Measurements from ENCODE around the gene TANC1. TPM values are rescaled to one million over a fixed set of nuclear protein-coding genes. Genes with fewer than 3 reads are reported as not detected.
A peak's percentile ranks its signal among the peaks of the same experiment; 100 is the strongest.

TANC1 gene
- total RNA-seq, 1 donor: 74.7 TPM

GRCh38 chr2:159163930-159164329 lies 195.5 kb downstream of the TANC1 start:
- no peak overlapping the region for H3K4me3 ChIP-seq (ENCODE audit: low read depth, low read length)
- DNase-seq (ENCODE audit: low read depth): no peak
- no peak for TF ChIP-seq CTCF (IDR thresholded peaks at IDR 0.05; ENCODE audit: insufficient read depth, low read depth, low read length)

- DNase-seq (ENCODE audit: low read depth): peak; percentile 32
- no peak overlapping the region for H3K4me3 ChIP-seq (ENCODE audit: low read depth, low read length)
- no peak for TF ChIP-seq CTCF (IDR thresholded peaks at IDR 0.05; ENCODE audit: insufficient read depth, low read depth, low read length)
These were observed 196.0 kb downstream of the TANC1 start for GRCh38 chr2:159164457-159164911.

GRCh38 chr2:159165048-159165447 lies 196.6 kb downstream of the TANC1 start:
- no peak for DNase-seq (ENCODE audit: low read depth)
- no peak for TF ChIP-seq CTCF (IDR thresholded peaks at IDR 0.05; ENCODE audit: insufficient read depth, low read depth, low read length)
- no peak overlapping the region for H3K4me3 ChIP-seq (ENCODE audit: low read depth, low read length)

GRCh38 chr2:159168707-159169106 lies 200.3 kb downstream of the TANC1 start:
- H3K4me3 ChIP-seq (ENCODE audit: low read depth, low read length): no peak overlapping the region
- peak; percentile 35 for TF ChIP-seq CTCF (IDR thresholded peaks at IDR 0.05; ENCODE audit: insufficient read depth, low read depth, low read length)
- DNase-seq (ENCODE audit: low read depth): peak; percentile 30

- no peak overlapping the region for H3K4me3 ChIP-seq (ENCODE audit: low read depth, low read length)
- TF ChIP-seq CTCF (IDR thresholded peaks at IDR 0.05; ENCODE audit: insufficient read depth, low read depth, low read length): no peak
- no peak for DNase-seq (ENCODE audit: low read depth)
These were observed 200.7 kb downstream of the TANC1 start for GRCh38 chr2:159169187-159169586.

- no peak for TF ChIP-seq CTCF (IDR thresholded peaks at IDR 0.05; ENCODE audit: insufficient read depth, low read depth, low read length)
- H3K4me3 ChIP-seq (ENCODE audit: low read depth, low read length): no peak overlapping the region
- DNase-seq (ENCODE audit: low read depth): no peak
These were observed 204.0 kb downstream of the TANC1 start for GRCh38 chr2:159172403-159172802.

- TF ChIP-seq CTCF (IDR thresholded peaks at IDR 0.05; ENCODE audit: insufficient read depth, low read depth, low read length): no peak
- no peak for DNase-seq (ENCODE audit: low read depth)
- H3K4me3 ChIP-seq (ENCODE audit: low read depth, low read length): no peak overlapping the region
These were observed 206.3 kb downstream of the TANC1 start for GRCh38 chr2:159174759-159175158.
